GM21786 (cell line): ENCODE measurements around the gene PSMC5.
A peak's percentile ranks its signal among the peaks of the same experiment; 100 is the strongest.

Experiments used
- ATAC-seq: cut with Tn5 transposase; IDR thresholded peaks from one replicate; pipeline ENCODE4 v1.9.1; 2021; ENCODE audit not compliant: unreplicated experiment

Gene PSMC5

DNA sequence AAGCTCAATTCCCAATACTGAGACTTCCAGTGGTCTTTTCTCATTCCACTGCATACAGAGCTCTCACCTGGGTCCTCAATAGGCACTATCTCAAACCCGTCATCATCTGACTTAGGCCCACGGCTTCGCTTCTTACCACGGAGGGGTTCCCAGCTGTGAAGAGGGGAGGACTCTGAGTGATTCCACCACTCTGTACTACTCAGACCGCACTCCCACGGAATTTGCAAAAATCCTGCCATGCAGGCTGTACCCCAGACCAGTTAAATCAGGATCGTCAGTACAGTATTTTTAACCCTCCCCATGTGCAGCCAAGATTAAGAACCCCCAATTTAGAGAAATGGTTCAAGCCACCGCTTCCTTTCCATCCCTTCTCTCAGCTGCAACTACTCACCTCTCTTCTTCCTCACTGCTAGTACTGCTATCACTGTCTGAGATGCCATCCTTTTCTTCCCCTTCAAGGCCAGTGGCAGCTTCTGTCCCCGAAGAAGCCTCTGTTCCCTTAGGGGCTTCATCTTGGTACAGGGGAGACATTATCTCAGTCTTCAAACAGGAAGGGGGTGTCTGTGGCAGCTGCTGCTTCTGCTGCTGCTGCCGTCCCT is 6.2 kb upstream of the PSMC5 start:
- no peak for ATAC-seq

DNA sequence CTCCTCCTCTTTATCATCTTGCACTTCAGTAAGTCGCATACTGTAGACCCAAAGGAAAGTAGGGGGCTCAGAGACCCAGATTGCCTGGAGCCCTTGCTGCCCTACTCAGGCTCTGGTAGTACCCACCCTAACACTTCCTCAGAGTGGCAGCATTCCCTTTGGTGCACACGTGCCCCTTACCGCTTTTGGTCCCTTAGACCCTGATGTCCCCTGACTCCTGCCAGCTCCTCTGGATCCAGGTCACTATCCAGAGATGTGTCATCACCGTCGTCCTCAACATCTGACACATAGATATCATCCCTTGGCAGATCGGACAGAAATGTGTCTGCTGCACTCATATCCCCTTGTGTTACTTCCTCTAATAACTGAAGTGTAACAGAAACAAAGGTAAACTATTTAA is 5.4 kb upstream of the PSMC5 start:
- ATAC-seq: no peak

DNA sequence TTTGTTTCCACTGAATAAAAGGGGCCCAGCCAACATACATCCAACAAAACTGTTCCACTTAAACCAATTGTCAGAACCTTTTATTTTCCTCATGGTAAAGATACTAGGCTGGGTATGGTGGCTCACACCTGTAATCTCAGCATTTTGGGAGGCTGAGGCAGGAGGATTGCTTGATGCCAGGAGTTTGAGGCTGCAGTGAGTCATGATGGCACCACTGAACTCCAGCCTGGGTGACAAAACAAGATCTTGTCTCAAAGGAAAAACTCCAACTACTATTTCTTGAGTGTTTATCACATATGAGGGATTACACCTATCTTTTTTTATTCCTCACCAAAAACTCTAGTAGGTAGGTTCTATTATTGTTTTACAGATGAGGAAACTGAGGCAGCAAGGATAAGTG is 4.7 kb upstream of the PSMC5 start:
- no peak for ATAC-seq

GRCh38 chr17:63823659-63824331 is 3.4 kb upstream of the PSMC5 start:
- no peak for ATAC-seq

DNA sequence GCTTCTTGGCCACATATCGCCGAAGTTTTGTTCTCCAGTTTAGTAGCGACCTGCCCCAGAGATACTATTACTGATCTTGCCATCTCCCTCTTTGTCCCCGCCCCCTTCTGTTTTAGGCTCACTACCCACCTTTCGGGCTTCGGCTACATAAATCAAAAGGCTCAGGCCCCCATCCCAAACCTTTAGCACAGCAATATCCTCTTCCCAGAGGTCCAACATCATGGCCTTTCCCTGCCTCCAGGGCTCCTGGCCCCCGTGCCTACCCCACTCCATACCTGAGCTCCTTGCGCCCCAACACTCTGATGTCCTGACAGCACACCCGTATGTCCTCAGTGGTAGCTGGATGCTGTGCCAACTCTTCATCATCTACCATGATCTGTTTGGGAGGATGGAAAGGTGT is 2.9 kb upstream of the PSMC5 start:
- ATAC-seq: no peak

- no peak for ATAC-seq
These were observed 696 bp upstream of the PSMC5 start for GRCh38 chr17:63826468-63827001.

DNA sequence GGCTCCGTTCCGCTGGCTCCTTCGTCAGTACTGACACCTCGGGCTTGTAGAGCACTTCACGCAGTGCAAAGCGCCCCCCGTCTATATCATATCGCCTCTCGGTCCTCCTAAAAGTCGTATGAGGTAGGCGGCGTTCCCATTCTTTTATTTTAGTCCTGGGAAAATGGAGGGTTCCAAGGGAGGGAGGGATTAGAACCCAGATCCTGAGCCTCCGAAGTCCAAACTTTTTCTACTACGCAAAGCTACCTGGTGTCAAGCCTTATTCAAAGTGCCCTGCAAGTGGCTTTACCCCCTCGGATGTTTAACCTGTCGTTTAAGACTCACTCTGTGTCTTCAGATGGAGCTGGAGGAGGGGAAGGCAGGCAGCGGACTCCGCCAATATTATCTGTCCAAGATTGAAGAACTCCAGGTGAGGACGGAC is 580 bp downstream of the PSMC5 start:
- ATAC-seq: no peak

GRCh38 chr17:63828936-63829335 is 1.7 kb downstream of the PSMC5 start:
- no peak for ATAC-seq

GRCh38 chr17:63830278-63830677 is 3.0 kb downstream of the PSMC5 start:
- no peak for ATAC-seq

DNA sequence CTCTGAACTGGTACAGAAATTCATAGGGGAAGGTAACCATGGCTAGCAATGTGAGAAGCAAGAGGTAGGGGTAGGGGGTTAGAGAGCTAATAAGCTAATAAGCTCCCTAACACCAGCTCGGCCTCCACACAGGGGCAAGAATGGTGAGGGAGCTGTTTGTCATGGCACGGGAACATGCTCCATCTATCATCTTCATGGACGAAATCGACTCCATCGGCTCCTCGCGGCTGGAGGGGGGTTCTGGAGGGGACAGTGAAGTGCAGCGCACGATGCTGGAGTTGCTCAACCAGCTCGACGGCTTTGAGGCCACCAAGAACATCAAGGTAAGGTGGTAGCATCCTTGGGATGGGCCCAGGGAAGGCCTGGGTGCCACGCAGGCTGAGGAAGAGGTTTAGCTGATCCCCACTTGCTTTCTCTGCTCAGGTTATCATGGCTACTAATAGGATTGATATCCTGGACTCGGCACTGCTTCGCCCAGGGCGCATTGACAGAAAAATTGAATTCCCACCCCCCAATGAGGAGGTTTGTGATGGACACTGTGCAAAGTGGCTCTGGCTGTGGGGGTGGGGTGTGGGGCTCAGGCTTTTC is 3.8 kb downstream of the PSMC5 start:
- no peak for ATAC-seq

GRCh38 chr17:63831505-63831904 is 4.3 kb downstream of the PSMC5 start:
- ATAC-seq: no peak

- no peak for ATAC-seq
These were observed 4.8 kb downstream of the PSMC5 start for GRCh38 chr17:63832014-63832413.

DNA sequence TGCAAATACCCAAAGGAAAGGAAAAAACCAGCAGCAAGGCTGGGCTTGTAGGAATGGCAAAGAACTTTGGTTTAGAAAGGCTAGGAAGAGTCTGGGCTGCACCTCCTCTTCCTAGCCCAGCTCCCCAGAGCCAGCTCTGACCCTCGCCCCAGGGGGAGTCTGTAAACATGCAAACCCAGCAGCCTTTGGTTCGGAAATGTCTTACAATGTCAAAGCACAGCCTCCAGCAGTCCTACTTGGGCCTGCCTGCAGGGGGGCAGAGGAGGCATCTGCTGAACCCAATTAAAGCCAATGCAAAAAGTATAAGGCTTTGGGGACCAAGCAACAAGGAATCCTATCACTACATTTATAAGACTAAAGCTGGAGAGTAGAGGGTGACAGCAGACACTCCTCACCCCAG is 5.2 kb downstream of the PSMC5 start:
- ATAC-seq: no peak

DNA sequence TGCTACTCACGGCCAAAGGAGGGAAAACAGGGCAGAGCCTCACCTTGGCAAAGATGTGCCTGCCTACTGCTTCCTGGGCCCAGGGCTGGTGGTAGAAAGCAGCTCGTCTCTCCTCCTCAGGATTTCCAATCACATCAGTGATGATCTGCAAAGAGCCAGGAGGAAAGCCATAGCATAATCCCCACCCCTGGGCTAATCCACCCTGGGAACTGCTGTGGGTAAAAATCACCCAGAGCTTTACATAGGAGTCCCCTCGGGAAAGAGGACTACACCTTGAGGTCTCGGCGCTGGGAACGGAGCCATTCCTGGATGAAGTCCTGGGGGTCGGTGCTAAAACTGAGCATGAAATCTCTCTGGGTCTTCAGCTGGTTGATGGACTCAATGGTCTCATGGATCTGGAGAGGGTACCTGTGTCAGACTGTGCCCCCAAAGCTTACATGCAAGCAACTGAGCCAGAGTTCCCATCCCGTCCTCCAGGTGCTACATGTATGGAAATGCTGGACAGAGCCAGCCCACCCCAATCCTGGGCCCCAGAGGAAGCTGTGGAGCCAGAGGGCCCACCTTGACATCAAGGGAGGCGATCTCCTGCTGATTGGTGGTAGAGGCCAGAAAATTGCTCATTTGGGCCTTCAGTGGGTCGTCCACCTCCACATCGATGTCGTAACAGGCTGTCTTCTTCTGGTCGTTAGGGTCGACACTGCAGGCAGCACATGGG is 6.0 kb downstream of the PSMC5 start:
- ATAC-seq: no peak

GRCh38 chr17:63833741-63834373 is 6.6 kb downstream of the PSMC5 start:
- no peak for ATAC-seq

GRCh38 chr17:63834431-63835166 is 7.4 kb downstream of the PSMC5 start:
- ATAC-seq: peak; percentile 61

- no peak for ATAC-seq
These were observed 8.0 kb downstream of the PSMC5 start for GRCh38 chr17:63835167-63835720.

DNA sequence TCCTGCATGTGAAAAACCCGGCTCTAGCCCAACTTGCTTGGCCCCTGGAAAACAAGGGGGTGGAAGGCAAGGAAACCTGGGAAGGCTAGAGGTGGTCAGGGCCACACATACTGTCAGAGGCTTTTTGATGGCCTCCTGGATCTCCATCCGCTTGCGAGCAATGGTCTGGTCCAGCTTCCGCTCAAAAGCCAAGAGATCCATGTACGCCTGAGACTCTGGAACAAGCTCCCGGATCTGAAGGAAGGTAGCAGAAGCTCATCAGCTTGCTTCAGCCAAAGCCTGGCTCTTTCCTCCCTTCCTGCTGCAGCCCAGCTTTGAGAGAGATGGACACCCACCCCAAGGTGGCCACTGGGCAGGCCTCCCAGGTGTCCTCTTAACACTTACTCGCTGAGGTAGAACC is 9.6 kb downstream of the PSMC5 start:
- no peak for ATAC-seq

GRCh38 chr17:63837480-63837879 is 10.2 kb downstream of the PSMC5 start:
- no peak for ATAC-seq

DNA sequence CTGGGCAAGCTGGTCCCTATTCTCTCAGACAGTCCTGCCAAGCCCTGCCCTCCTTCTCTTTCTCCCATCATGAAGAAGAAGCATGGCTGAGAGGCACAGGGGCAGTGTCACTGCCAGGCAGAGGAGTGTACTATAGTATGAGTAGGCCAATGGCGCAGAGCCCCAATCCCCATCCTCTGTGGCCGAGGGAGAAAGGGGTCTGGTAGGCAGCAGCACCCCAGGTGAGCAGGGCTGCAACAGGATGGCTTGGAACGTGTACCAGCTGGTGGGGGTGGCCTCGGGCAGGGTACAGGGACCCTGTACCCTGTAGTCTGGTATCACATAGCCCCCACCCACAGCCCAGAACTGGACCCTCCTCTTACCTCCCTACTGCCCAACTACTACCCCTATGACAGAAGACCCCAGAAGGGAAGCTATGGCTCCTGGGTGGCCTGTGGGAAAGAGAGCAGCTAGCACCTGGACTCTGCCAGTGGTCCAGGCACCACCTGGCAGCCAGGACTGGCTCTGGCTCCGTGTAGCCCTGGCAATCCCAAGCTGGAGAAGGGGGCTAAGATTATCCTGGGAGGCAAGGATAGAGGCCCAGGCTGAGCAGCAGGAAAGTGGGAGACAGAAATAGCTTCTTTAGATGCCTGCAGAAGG is 10.8 kb downstream of the PSMC5 start:
- ATAC-seq: no peak
